Right ventricle myocardium inferior (tissue), 1 donor: Measurements from ENCODE around the gene SLC3A2. TPM values are rescaled to one million over a fixed set of nuclear protein-coding genes. Genes with fewer than 3 reads are reported as not detected.
"Not testable (repeated sequence)": the region's sequence is repeated elsewhere in the genome, so short reads cannot be mapped to it uniquely, and the experiment has no call there.

Experiments used
- ATAC-seq: fragments of 200-7000 bp; cut with Tn5 transposase; one replicate; pipeline ENCODE4 v1.9.1; 2020; ENCODE audit warnings: mild to moderate bottlenecking, moderate library complexity
- DNase-seq: peaks from one replicate; pipeline ENCODE4 v3.0.0; 2021; ENCODE audit errors: missing footprints
- intact Hi-C: fragments of 100-400 bp; cut with DNase I; formaldehyde crosslinking; loops from one replicate; pipeline ENCODE4 v1.11.0; 2022
- total RNA-seq: library from RNA; stranded (reverse); fragmentation: NEBNext Ultra II Directional; extraction: Animal tissue kit (Norgen Biotek cat#: 25700); gene quantifications from one replicate; pipeline ENCODE4 v1.2.1, GENCODE V29; 2021
- donor health status: DM: no; HTN: yes; CAD: no; lungs with severe emphysema.

SLC3A2 gene
- total RNA-seq, 1 donor from 2014 or later: 39.7 TPM

GRCh38 chr11:62921573-62922188, 41.0 kb downstream of the SLC3A2 start:
- intact Hi-C loops: no loop called here
- DNase-seq (no peak), ATAC-seq (no peak)

GRCh38 chr11:62922189-62922589, 41.5 kb downstream of the SLC3A2 start:
- intact Hi-C loops: no loop called here
- no peak for DNase-seq
- ATAC-seq: no peak

GRCh38 chr11:62922653-62923431, 42.1 kb downstream of the SLC3A2 start:
- no peak for DNase-seq

GRCh38 chr11:62923601-62924411, 43.1 kb downstream of the SLC3A2 start:
- no peak for ATAC-seq
- DNase-seq: no peak
- intact Hi-C loops: no loop called here

More at GRCh38 chr11:62922653-62923431, 42.1 kb downstream of the SLC3A2 start:
- intact Hi-C loops: no loop called here
- no peak for ATAC-seq

GRCh38 chr11:62925308-62925707, 44.6 kb downstream of the SLC3A2 start:
- DNase-seq (no peak), ATAC-seq (no peak)
- intact Hi-C loops: no loop called here

- DNase-seq (no peak), ATAC-seq (no peak)
- intact Hi-C loops: loop anchor here (2.0 kb wide), 1 partner anchor 17 kb away; no protein-coding TSS in a partner anchor
Observed at GRCh38 chr11:62925745-62926679, 45.3 kb downstream of the SLC3A2 start.

GRCh38 chr11:62926680-62927455, 46.2 kb downstream of the SLC3A2 start:
- no peak for DNase-seq
- no peak for ATAC-seq
- intact Hi-C loops: loop anchor here (2.0 kb wide), 1 partner anchor 18 kb away; no protein-coding TSS in a partner anchor

- ATAC-seq (no peak), DNase-seq (no peak)
- intact Hi-C loops: no loop called here
Observed at GRCh38 chr11:62928011-62928410, 47.3 kb downstream of the SLC3A2 start.

GRCh38 chr11:62930157-62930556, 49.5 kb downstream of the SLC3A2 start:
- ATAC-seq (no peak), DNase-seq (no peak)
- intact Hi-C loops: no loop called here

- intact Hi-C loops: no loop called here
- DNase-seq (no peak), ATAC-seq (no peak)
Observed at GRCh38 chr11:62930666-62931065, 50.0 kb downstream of the SLC3A2 start.

- intact Hi-C loops: no loop called here
- DNase-seq: no peak
- ATAC-seq: no peak
Observed at GRCh38 chr11:62931499-62932278, 51.0 kb downstream of the SLC3A2 start.

- DNase-seq (no peak), ATAC-seq (no peak)
- intact Hi-C loops: no loop called here
Observed at GRCh38 chr11:62933285-62933684, 52.6 kb downstream of the SLC3A2 start.

GRCh38 chr11:62933750-62934495, 53.2 kb downstream of the SLC3A2 start:
- intact Hi-C loops: no loop called here
- no peak for ATAC-seq
- DNase-seq: no peak

- DNase-seq (no peak), ATAC-seq (no peak)
- intact Hi-C loops: no loop called here
Observed at GRCh38 chr11:62934496-62934785, 53.7 kb downstream of the SLC3A2 start.

- DNase-seq, intact Hi-C loops, ATAC-seq: not testable (repeated sequence)
Observed at GRCh38 chr11:62937528-62937927, 56.8 kb downstream of the SLC3A2 start.
